EH (cell line): ENCODE results near the gene SLC15A5.

ENCODE experiments used
- DNase-seq: peaks from one replicate; pipeline ENCODE4 v3.0.0-alpha.2; 2015; ENCODE audit warnings: low read depth

The SLC15A5 gene

GRCh38 chr12:16261944-16262475 is 15.5 kb downstream of the SLC15A5 start:
- DNase-seq: no peak

- DNase-seq: no peak
Observed at GRCh38 chr12:16260206-16260605, 17.3 kb downstream of the SLC15A5 start.

- DNase-seq: no peak
Observed at GRCh38 chr12:16258963-16259362, 18.5 kb downstream of the SLC15A5 start.

GRCh38 chr12:16246264-16246663 is 31.2 kb downstream of the SLC15A5 start:
- no peak for DNase-seq

- DNase-seq: no peak
Observed at GRCh38 chr12:16245209-16245608, 32.3 kb downstream of the SLC15A5 start.

- no peak for DNase-seq
Observed at GRCh38 chr12:16243487-16244412, 33.7 kb downstream of the SLC15A5 start.

- DNase-seq: no peak
Observed at GRCh38 chr12:16241346-16241745, 36.1 kb downstream of the SLC15A5 start.

GRCh38 chr12:16238661-16239060 is 38.8 kb downstream of the SLC15A5 start:
- DNase-seq: peak; percentile 6

GRCh38 chr12:16229676-16230075 is 47.8 kb downstream of the SLC15A5 start:
- no peak for DNase-seq

- no peak for DNase-seq
Observed at GRCh38 chr12:16228067-16228466, 49.4 kb downstream of the SLC15A5 start.

GRCh38 chr12:16225692-16226091 is 51.8 kb downstream of the SLC15A5 start:
- DNase-seq: no peak

GRCh38 chr12:16224196-16224595 is 53.3 kb downstream of the SLC15A5 start:
- no peak for DNase-seq

GRCh38 chr12:16221776-16222175 is 55.7 kb downstream of the SLC15A5 start:
- no peak for DNase-seq

GRCh38 chr12:16220120-16220519 is 57.4 kb downstream of the SLC15A5 start:
- DNase-seq: no peak

- no peak for DNase-seq
Observed at GRCh38 chr12:16218934-16219751, 58.3 kb downstream of the SLC15A5 start.

GRCh38 chr12:16218234-16218633 is 59.3 kb downstream of the SLC15A5 start:
- DNase-seq: no peak

- no peak for DNase-seq
Observed at GRCh38 chr12:16211731-16212130, 65.8 kb downstream of the SLC15A5 start.

- DNase-seq: no peak
Observed at GRCh38 chr12:16198884-16199283, 78.6 kb downstream of the SLC15A5 start.

GRCh38 chr12:16197600-16197999 is 79.9 kb downstream of the SLC15A5 start:
- DNase-seq: no peak

- DNase-seq: no peak
Observed at GRCh38 chr12:16189849-16190248, 87.6 kb downstream of the SLC15A5 start.

GRCh38 chr12:16187660-16188059 is 89.8 kb downstream of the SLC15A5 start:
- no peak for DNase-seq

GRCh38 chr12:16184681-16185080 is 92.8 kb downstream of the SLC15A5 start:
- no peak for DNase-seq

- DNase-seq: no peak
Observed at GRCh38 chr12:16183541-16183940, 93.9 kb downstream of the SLC15A5 start.
